Fibroblast of lung (primary cell): ENCODE results near the gene ING3. TPM values are rescaled to one million over a fixed set of nuclear protein-coding genes. Genes with fewer than 3 reads are reported as not detected.

Experiments
- DNase-seq, 2 donors: peaks; one replicate each; pipeline versions ENCODE4 v3.0.0 to v3.0.0-alpha.2; 2010; ENCODE audit warnings: low read depth in 2 of 2
- H2AFZ ChIP-seq: 2 replicates; pipeline ENCODE4 v1.5.1; 2012; ENCODE audit warnings: low read length, control low read depth, inconsistent platforms
- H3K27ac ChIP-seq: 2 replicates; pipeline ENCODE4 v1.5.1; 2011; ENCODE audit warnings: low read length, control low read depth; ENCODE audit not compliant: insufficient read depth
- H3K27me3 ChIP-seq: 2 replicates; pipeline ENCODE4 v1.5.1; 2011; ENCODE audit warnings: mild to moderate bottlenecking, low read length; ENCODE audit not compliant: control insufficient read depth, insufficient read depth
- H3K36me3 ChIP-seq: 2 replicates; pipeline ENCODE4 v1.5.1; 2011; ENCODE audit warnings: low read length; ENCODE audit not compliant: control insufficient read depth, insufficient read depth
- H3K4me1 ChIP-seq: 2 replicates; pipeline ENCODE4 v1.5.1; 2011; ENCODE audit warnings: low read length; ENCODE audit not compliant: control insufficient read depth, insufficient read depth; ENCODE audit errors: extremely low read depth
- H3K4me2 ChIP-seq: 2 replicates; pipeline ENCODE4 v1.5.1; 2011; ENCODE audit warnings: low read length, control low read depth; ENCODE audit not compliant: insufficient read depth; ENCODE audit errors: extremely low read depth
- H3K4me3 ChIP-seq, 4 experiments: fragments of 200-600 bp in 1 of 4; sonication (generic) in 1 of 4; replicated peaks in 1 of 4; 2 replicates each; pipeline ENCODE4 v1.5.1; 2011 to 2016; ENCODE audit warnings: low read length in 4 of 4, low read depth in 3 of 4, mild to moderate bottlenecking in 3 of 4, control low read depth in 2 of 4, inconsistent platforms in 1 of 4, mixed read lengths in 1 of 4; ENCODE audit not compliant: insufficient read depth in 1 of 4; ENCODE audit errors: control extremely low read depth in 1 of 4
- H3K79me2 ChIP-seq: 2 replicates; pipeline ENCODE4 v1.5.1; 2012; ENCODE audit warnings: mild to moderate bottlenecking, low read length, inconsistent platforms; ENCODE audit not compliant: control insufficient read depth, insufficient read depth
- H3K9ac ChIP-seq: 2 replicates; pipeline ENCODE4 v1.5.1; 2011; ENCODE audit warnings: mild to moderate bottlenecking, low read length, control low read depth; ENCODE audit not compliant: insufficient read depth
- H3K9me3 ChIP-seq: 2 replicates; pipeline ENCODE4 v1.5.1; 2012; ENCODE audit warnings: low read depth, low read length; ENCODE audit not compliant: control insufficient read depth, insufficient read depth
- H4K20me1 ChIP-seq: 2 replicates; pipeline ENCODE4 v1.5.1; 2011; ENCODE audit warnings: low read length; ENCODE audit not compliant: control insufficient read depth, insufficient read depth; ENCODE audit errors: extremely low read depth
- CTCF ChIP-seq, 2 donors: IDR thresholded peaks in 1 of 2; conservative IDR thresholded peaks in 1 of 2; 1 replicate in 1 of 2; 2 replicates in 1 of 2; pipeline ENCODE4 v1.5.1; 2011 to 2012; ENCODE audit warnings: low read length in 2 of 2, control low read depth in 1 of 2, inconsistent platforms in 1 of 2, low read depth in 1 of 2, mild to moderate bottlenecking in 1 of 2
- EZH2 ChIP-seq: IDR thresholded peaks from 2 replicates; pipeline ENCODE4 v1.5.1; 2012; ENCODE audit warnings: low read length, control low read depth, mild to moderate bottlenecking; ENCODE audit errors: missing control alignments
- polyA minus RNA-seq: library from RNA; depleted of rRNA, polyadenylated mRNA; stranded (reverse); fragments of >200 nt; gene quantifications from 2 replicates; pipeline ENCODE4 v1.2.3, GENCODE V29; 2011; ENCODE audit warnings: low replicate concordance
- polyA plus RNA-seq, 2 donors: library from polyadenylated mRNA; depleted of rRNA in 1 of 2; stranded (reverse) in 1 of 2; unstranded in 1 of 2; fragments of >200 nt; gene quantifications; 2 replicates each; pipeline ENCODE4 v1.2.1, GENCODE V29; 2011 to 2012; ENCODE audit warnings: missing spikeins in 1 of 2
- total RNA-seq: library from RNA; depleted of rRNA; stranded (reverse); fragments of >200 nt; gene quantifications from 2 replicates; pipeline ENCODE4 v1.2.1, GENCODE V29; 2014

The ING3 gene
- total RNA-seq, result 13.1 and 17.5 TPM in 2 replicates
- 14.5 and 16.6 TPM in 2 replicates for polyA plus RNA-seq
- 9.7 TPM in 2 replicates for polyA plus RNA-seq (2012)
- 0.63 and 0.86 TPM in 2 replicates for polyA minus RNA-seq

GRCh38 chr7:120950539-120951308 lies at the start of gene ING3:
Gene ING3 (plus strand): TSS chr7:120950777. CDS start chr7:120950897, 120 bp downstream.
- H3K4me3 ChIP-seq, result peak within 1 kb of the TSS; percentile 76 to 92 (median 82)
- H4K20me1 ChIP-seq, result no peaks in the 10 kb centered on the region
- peak; percentile 95 to 97 for DNase-seq
- no peaks in the 10 kb centered on the region for H3K9me3 ChIP-seq
- H2AFZ ChIP-seq, result peak within 1 kb of the TSS; percentile 91
- H3K79me2 ChIP-seq, result peaks cover 11% of the 10 kb centered on the region
- H3K27me3 ChIP-seq, result no peaks in the 10 kb centered on the region
- peaks cover 1% of the 10 kb centered on the region for H3K36me3 ChIP-seq
- H3K4me2 ChIP-seq, result peak within 1 kb of the TSS; percentile 89
- H3K27ac ChIP-seq, result peak within 1 kb of the TSS; percentile 99
- H3K9ac ChIP-seq, result peak within 1 kb of the TSS; percentile 100
- TF ChIP-seq EZH2, result no peak
- peaks cover 3% of the 10 kb centered on the region for H3K4me1 ChIP-seq

- Histone ChIP-seq H3K9ac (no peak overlapping the region), H4K20me1 (no peaks in the 10 kb centered on the region), H3K4me3 (no peak overlapping the region), H3K4me1 (no peaks in the 10 kb centered on the region), H2AFZ (no peak overlapping the region), H3K4me2 (no peak overlapping the region), H3K36me3 (no peaks in the 10 kb centered on the region), H3K27me3 (no peaks in the 10 kb centered on the region), H3K9me3 (no peaks in the 10 kb centered on the region), H3K79me2 (no peaks in the 10 kb centered on the region), H3K27ac (no peak overlapping the region)
- no peak for DNase-seq
- TF ChIP-seq EZH2, result no peak
- TF ChIP-seq CTCF (conservative IDR thresholded peaks at IDR 0.05 in 1 of 2, IDR thresholded peaks at IDR 0.05 in 1 of 2; ENCODE audit: low read depth in 1 of 2, low read length in 2 of 2), result no peak
These were observed 35.1 kb upstream of the ING3 start for GRCh38 chr7:120915314-120916105.

- no peaks in the 10 kb centered on the region for H3K4me1 ChIP-seq
- H3K79me2 ChIP-seq, result no peaks in the 10 kb centered on the region
- H3K27ac ChIP-seq, result no peak overlapping the region
- no peaks in the 10 kb centered on the region for H3K36me3 ChIP-seq
- no peaks in the 10 kb centered on the region for H3K27me3 ChIP-seq
- no peak overlapping the region for H3K4me2 ChIP-seq
- TF ChIP-seq EZH2 (no peak), CTCF (conservative IDR thresholded peaks at IDR 0.05 in 1 of 2, IDR thresholded peaks at IDR 0.05 in 1 of 2; ENCODE audit: low read depth in 1 of 2, low read length in 2 of 2) (no peak)
- H3K9ac ChIP-seq, result no peak overlapping the region
- no peaks in the 10 kb centered on the region for H3K9me3 ChIP-seq
- no peak overlapping the region for H3K4me3 ChIP-seq
- H2AFZ ChIP-seq, result no peak overlapping the region
- H4K20me1 ChIP-seq, result no peaks in the 10 kb centered on the region
- DNase-seq, result no peak
These were observed 34.5 kb upstream of the ING3 start for GRCh38 chr7:120916121-120916520.
